Bronchial epithelial cell (primary cell): Measurements from ENCODE around the gene LAIR2. TPM values are rescaled to one million over a fixed set of nuclear protein-coding genes. Genes with fewer than 3 reads are reported as not detected.
"Not testable (repeated sequence)": the region's sequence is repeated elsewhere in the genome, so short reads cannot be mapped to it uniquely, and the experiment has no call there.

ENCODE experiments used
- DNase-seq: peaks from one replicate; pipeline ENCODE4 v3.0.0-alpha.2; 2010; ENCODE audit warnings: low read depth
- FAIRE-seq: peaks from 2 replicates; lab custom pipeline; 2011; peaks lifted over from hg19 to GRCh38; lab: Jason Lieb, UNC
- H3K27me3 ChIP-seq: 2 replicates; pipeline ENCODE4 v1.5.1; 2011; ENCODE audit warnings: low read length; ENCODE audit not compliant: control insufficient read depth, insufficient read depth
- H3K36me3 ChIP-seq: 2 replicates; pipeline ENCODE4 v1.5.1; 2011; ENCODE audit warnings: low read length; ENCODE audit not compliant: control insufficient read depth, insufficient read depth
- H3K4me3 ChIP-seq: 2 replicates; pipeline ENCODE4 v1.5.1; 2011; ENCODE audit warnings: mild to moderate bottlenecking, low read depth, low read length, control low read depth
- total RNA-seq: library from RNA; depleted of rRNA; stranded (reverse); fragments of >200 nt; gene quantifications from 2 replicates; pipeline ENCODE4 v1.2.1, GENCODE V29; 2014
- TF ChIP-seq, protein P1 (sequence below): IDR thresholded peaks from 2 replicates; pipeline ENCODE4 v1.5.1; 2011; ENCODE audit warnings: mild to moderate bottlenecking, moderate library complexity, low read length, control low read depth, inconsistent platforms; ENCODE audit not compliant: insufficient read depth, severe bottlenecking

The LAIR2 gene
- total RNA-seq, 1 donor from 2014 or later: not detected

DNA sequence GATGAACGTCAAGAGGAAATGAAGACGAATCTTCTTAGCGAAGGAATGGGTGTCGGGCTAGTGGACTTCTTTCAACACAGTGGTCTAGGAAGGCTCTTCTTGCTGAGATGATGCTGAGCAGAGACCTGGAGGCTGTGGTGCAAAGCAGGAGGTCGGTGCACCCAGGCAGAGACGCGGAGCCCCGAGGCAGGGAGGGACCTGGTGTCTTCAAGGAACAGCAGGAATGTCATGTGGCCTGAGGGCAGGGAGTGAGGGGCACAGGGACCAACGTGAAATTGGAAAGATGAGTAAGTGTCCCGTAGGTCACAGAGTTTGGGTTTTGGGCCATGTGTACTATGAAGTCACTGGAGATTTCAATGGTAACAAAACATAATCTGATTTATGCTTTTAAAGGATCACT lies 18.2 kb upstream of the LAIR2 start:
- TF ChIP-seq, protein P1, sequence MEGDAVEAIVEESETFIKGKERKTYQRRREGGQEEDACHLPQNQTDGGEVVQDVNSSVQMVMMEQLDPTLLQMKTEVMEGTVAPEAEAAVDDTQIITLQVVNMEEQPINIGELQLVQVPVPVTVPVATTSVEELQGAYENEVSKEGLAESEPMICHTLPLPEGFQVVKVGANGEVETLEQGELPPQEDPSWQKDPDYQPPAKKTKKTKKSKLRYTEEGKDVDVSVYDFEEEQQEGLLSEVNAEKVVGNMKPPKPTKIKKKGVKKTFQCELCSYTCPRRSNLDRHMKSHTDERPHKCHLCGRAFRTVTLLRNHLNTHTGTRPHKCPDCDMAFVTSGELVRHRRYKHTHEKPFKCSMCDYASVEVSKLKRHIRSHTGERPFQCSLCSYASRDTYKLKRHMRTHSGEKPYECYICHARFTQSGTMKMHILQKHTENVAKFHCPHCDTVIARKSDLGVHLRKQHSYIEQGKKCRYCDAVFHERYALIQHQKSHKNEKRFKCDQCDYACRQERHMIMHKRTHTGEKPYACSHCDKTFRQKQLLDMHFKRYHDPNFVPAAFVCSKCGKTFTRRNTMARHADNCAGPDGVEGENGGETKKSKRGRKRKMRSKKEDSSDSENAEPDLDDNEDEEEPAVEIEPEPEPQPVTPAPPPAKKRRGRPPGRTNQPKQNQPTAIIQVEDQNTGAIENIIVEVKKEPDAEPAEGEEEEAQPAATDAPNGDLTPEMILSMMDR: no peak
- no peaks in the 10 kb centered on the region for H3K36me3 ChIP-seq
- no peaks in the 10 kb centered on the region for H3K27me3 ChIP-seq
- peak; percentile 40 for FAIRE-seq
- no peak for DNase-seq
- H3K4me3 ChIP-seq: no peak overlapping the region

DNA sequence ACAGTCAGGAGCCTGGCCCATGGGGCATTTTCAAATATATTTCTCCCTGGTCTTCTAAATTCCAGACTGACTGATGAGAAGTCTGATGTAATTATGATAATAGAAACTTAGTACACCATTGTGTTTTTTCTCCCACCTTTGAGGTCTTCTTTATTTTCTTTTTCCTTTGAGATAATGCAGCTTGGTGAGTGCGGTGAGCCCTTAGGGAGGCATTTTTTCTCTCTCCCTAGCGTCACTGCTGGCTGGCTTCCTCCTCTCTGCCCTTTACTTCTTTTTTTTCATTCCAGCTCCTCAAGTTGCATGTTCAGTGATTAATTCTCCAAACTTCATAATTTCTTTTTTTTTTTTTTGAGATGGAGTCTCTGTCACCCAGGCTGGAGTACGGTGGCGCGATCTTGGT lies 16.8 kb upstream of the LAIR2 start:
- TF ChIP-seq, protein P1: no peak
- Histone ChIP-seq H3K27me3 (no peaks in the 10 kb centered on the region), H3K36me3 (no peaks in the 10 kb centered on the region), H3K4me3 (no peak overlapping the region)
- DNase-seq (no peak), FAIRE-seq (no peak)

DNA sequence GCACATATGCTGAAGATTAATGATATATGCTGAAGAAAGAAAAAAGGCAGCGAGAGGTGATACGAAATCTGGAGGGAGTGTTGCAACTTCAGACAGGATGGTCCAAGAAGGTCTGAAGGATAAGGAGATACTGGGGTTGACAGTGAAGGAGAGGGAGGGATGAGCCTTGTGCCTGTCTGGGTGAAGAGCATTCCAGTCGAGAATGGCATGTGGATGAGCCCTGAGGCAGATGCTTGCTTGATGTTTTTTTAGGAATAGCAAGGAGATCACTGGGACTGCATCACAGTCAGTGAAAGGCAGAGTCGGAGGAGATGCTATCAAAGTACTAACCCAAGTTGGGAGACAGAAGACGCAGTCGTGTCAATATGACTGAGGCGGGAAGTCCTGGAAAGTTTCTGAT lies 13.3 kb upstream of the LAIR2 start:
- no peaks in the 10 kb centered on the region for H3K27me3 ChIP-seq
- H3K4me3 ChIP-seq: no peak overlapping the region
- DNase-seq (no peak), FAIRE-seq (no peak)
- TF ChIP-seq, protein P1: no peak
- no peaks in the 10 kb centered on the region for H3K36me3 ChIP-seq

DNA sequence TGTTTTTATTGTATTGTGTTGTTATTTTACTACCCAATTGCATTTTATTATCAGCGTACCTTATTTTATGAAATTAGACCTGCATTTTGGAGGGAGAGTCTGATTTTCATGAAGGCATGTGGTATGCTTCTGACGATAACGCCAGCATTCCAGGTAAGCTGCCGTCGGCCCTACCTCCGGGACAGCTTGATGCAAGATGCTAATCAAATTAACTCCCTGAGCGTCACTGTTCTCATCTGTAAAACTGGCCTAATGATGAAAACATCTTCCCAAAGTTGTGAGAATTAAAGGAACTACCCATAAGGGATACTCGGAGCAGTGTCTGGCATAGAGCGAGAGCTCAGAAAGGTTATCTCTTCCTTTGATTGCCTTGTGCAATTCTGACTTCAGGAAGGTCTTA lies 12.9 kb upstream of the LAIR2 start:
- DNase-seq (no peak), FAIRE-seq (no peak)
- TF ChIP-seq, protein P1: no peak
- H3K4me3 ChIP-seq: no peak overlapping the region
- H3K36me3 ChIP-seq: no peaks in the 10 kb centered on the region
- H3K27me3 ChIP-seq: no peaks in the 10 kb centered on the region

DNA sequence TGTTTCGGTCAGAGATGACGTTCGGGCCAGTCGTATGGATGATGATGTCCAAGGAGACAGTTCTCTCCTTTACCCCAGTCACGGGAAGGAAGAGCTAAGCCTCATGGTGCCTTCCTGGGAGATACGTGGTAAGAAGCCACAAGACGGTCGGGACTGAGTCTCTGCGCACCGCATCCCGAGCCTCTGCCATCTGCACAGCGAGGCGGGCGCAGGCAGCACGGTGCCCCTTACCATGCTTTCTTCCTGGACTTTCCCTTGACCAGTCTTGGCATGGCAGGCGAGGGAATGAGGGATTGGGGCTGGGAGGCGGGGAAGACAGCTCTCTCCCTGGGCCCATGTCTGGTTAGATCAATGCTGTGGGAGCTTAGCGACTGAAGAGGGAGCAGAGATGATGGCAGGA lies 10.1 kb upstream of the LAIR2 start:
- FAIRE-seq (no peak), DNase-seq (no peak)
- TF ChIP-seq, protein P1: no peak
- no peak overlapping the region for H3K4me3 ChIP-seq
- H3K27me3 ChIP-seq: no peaks in the 10 kb centered on the region
- no peaks in the 10 kb centered on the region for H3K36me3 ChIP-seq

DNA sequence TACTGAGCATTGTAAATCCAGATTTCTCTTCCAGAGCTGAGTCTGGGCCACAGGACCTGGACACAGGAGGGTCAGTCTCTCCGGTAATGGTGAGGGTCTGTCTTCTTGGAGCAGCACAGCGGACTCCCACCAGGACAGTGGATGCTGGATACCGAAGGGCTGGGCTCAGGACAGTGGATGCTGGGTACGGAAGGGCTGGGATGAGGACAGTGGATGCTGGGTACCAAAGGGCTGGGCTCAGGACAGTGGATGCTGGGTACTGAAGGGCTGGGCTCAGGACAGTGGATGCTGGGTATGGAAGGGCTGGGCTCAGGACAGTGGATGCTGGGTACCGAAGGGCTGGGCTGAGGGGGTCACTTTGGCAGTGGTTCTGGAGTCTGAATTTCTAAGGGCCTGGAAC lies 9.6 kb upstream of the LAIR2 start:
- not testable (repeated sequence) for DNase-seq, H3K36me3 ChIP-seq, FAIRE-seq, H3K4me3 ChIP-seq, H3K27me3 ChIP-seq
